NCI-H446 (cell line): ENCODE measurements around the gene TIAM1.

Source experiments
- DNase-seq, 2 experiments: peaks; one replicate each; lab custom pipeline; 2025; lab: John Stamatoyannopoulos, UW

Gene TIAM1

GRCh38 chr21:31173881-31174555 lies 170.0 kb downstream of the TIAM1 start:
- no peak for DNase-seq

GRCh38 chr21:31172328-31172727 lies 171.7 kb downstream of the TIAM1 start:
- DNase-seq = no peak

- DNase-seq = no peak
Observed at GRCh38 chr21:31164713-31165694, 179.1 kb downstream of the TIAM1 start.

- no peak for DNase-seq
Observed at GRCh38 chr21:31162827-31163226, 181.2 kb downstream of the TIAM1 start.

- no peak for DNase-seq
Observed at GRCh38 chr21:31162079-31162699, 181.9 kb downstream of the TIAM1 start.

- no peak for DNase-seq
Observed at GRCh38 chr21:31161157-31161556, 182.9 kb downstream of the TIAM1 start.

- no peak for DNase-seq
Observed at GRCh38 chr21:31159808-31160207, 184.3 kb downstream of the TIAM1 start.

GRCh38 chr21:31158789-31159581 lies 185.1 kb downstream of the TIAM1 start:
- no peak for DNase-seq

- DNase-seq = no peak
Observed at GRCh38 chr21:31157756-31158155, 186.3 kb downstream of the TIAM1 start.

GRCh38 chr21:31156662-31157061 lies 187.4 kb downstream of the TIAM1 start:
- no peak for DNase-seq

GRCh38 chr21:31156169-31156568 lies 187.9 kb downstream of the TIAM1 start:
- no peak for DNase-seq

GRCh38 chr21:31151156-31152045 lies 192.7 kb downstream of the TIAM1 start:
- DNase-seq = no peak

- DNase-seq = peak; percentile 7 to 30
Observed at GRCh38 chr21:31145274-31145673, 198.8 kb downstream of the TIAM1 start.

- no peak for DNase-seq
Observed at GRCh38 chr21:31143036-31143435, 201.0 kb downstream of the TIAM1 start.

- DNase-seq = peak in 1 of 2 experiments; percentile 7
Observed at GRCh38 chr21:31142600-31142999, 201.5 kb downstream of the TIAM1 start.

- no peak for DNase-seq
Observed at GRCh38 chr21:31141389-31142000, 202.6 kb downstream of the TIAM1 start.

- DNase-seq = no peak
Observed at GRCh38 chr21:31140676-31141075, 203.4 kb downstream of the TIAM1 start.

- no peak for DNase-seq
Observed at GRCh38 chr21:31140025-31140424, 204.0 kb downstream of the TIAM1 start.

GRCh38 chr21:31137960-31138359 lies 206.1 kb downstream of the TIAM1 start:
- DNase-seq = no peak

GRCh38 chr21:31136891-31137290 lies 207.2 kb downstream of the TIAM1 start:
- DNase-seq = peak; percentile 79 to 98
